GM12865 (cell line): Measurements from ENCODE around the gene RITA1.

Experiments
- DNase-seq: peaks from one replicate; pipeline ENCODE4 v3.0.0; 2010; ENCODE audit warnings: low read depth
- H3K4me3 ChIP-seq: 2 replicates; pipeline ENCODE4 v1.5.1; 2011; ENCODE audit warnings: mild to moderate bottlenecking, low read depth, low read length, control low read depth
- CTCF ChIP-seq: IDR thresholded peaks from 2 replicates; pipeline ENCODE4 v1.5.1; 2011; ENCODE audit warnings: low read length, control low read depth, low read depth, inconsistent platforms; ENCODE audit not compliant: insufficient read depth; ENCODE audit errors: missing control alignments

The RITA1 gene

GRCh38 chr12:113227686-113228391 lies 42.3 kb downstream of the RITA1 start:
- no peak overlapping the region for H3K4me3 ChIP-seq
- DNase-seq = no peak
- no peak for TF ChIP-seq CTCF

- H3K4me3 ChIP-seq = no peak overlapping the region
- DNase-seq = no peak
- no peak for TF ChIP-seq CTCF
Observed at GRCh38 chr12:113228394-113229028, 43.0 kb downstream of the RITA1 start.

- H3K4me3 ChIP-seq = no peak overlapping the region
- no peak for TF ChIP-seq CTCF
- DNase-seq = peak; percentile 38
Observed at GRCh38 chr12:113230315-113231234, 45.1 kb downstream of the RITA1 start.

GRCh38 chr12:113231235-113232088 lies 45.9 kb downstream of the RITA1 start:
- no peak for TF ChIP-seq CTCF
- no peak for DNase-seq
- H3K4me3 ChIP-seq = no peak overlapping the region

GRCh38 chr12:113232089-113232839 lies 46.7 kb downstream of the RITA1 start:
- peak; percentile 18 for DNase-seq
- peak overlapping the region; percentile 28 for H3K4me3 ChIP-seq
- no peak for TF ChIP-seq CTCF
